ENCODE results near the gene NGF. TPM values are rescaled to one million over a fixed set of nuclear protein-coding genes. Genes with fewer than 3 reads are reported as not detected.

NGF gene
- total RNA-seq, 3 donors from 2014 or later (not counting 1 experiment from before 2014, with no cell fraction given): not detected

DNA sequence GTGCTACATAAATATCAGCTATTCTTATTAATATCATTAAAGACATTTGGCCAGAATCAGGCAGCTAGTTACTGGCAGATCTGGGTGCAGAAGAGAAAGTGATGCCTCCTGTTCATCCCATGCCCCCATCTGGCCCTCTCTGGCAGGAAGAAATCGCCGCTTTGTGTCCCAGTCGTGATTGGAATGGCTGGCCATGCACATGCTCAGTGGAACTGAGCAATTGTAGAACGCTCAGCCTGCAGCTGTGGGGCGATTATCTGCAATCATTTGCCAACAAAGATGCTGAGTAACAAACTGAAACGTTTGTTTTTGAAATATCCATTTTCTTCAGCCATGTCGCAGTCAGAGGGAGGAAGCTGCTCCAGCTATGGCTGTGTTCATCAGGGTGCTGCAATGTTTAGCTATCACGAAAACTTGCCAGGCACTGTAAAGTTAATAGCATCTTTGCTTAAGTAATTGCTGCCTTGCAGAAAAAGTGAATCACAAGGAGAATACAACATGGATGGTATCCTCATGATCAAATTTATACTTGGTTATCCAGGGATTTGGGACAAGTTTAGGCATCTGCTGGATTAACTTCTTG, 36.5 kb downstream of the NGF start:
- H3K27ac ChIP-seq (ENCODE audit: low read length): no peak overlapping the region
- TF ChIP-seq, protein P1, sequence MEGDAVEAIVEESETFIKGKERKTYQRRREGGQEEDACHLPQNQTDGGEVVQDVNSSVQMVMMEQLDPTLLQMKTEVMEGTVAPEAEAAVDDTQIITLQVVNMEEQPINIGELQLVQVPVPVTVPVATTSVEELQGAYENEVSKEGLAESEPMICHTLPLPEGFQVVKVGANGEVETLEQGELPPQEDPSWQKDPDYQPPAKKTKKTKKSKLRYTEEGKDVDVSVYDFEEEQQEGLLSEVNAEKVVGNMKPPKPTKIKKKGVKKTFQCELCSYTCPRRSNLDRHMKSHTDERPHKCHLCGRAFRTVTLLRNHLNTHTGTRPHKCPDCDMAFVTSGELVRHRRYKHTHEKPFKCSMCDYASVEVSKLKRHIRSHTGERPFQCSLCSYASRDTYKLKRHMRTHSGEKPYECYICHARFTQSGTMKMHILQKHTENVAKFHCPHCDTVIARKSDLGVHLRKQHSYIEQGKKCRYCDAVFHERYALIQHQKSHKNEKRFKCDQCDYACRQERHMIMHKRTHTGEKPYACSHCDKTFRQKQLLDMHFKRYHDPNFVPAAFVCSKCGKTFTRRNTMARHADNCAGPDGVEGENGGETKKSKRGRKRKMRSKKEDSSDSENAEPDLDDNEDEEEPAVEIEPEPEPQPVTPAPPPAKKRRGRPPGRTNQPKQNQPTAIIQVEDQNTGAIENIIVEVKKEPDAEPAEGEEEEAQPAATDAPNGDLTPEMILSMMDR (IDR thresholded peaks at IDR 0.05): no peak
- ATAC-seq (no peak), DNase-seq (no peak)
- Mint-ChIP-seq H3K27ac (no peak overlapping the region), H3K4me1 (no peaks in the 10 kb centered on the region), H3K27me3 (ENCODE audit: low read depth in 2 of 2) (peaks cover 5 to 10% of the 10 kb centered on the region in 2 donors), H3K9me3 (peaks cover 0 to 3% of the 10 kb centered on the region in 2 donors), H3K4me3 (no peak overlapping the region), H3K36me3 (no peaks in the 10 kb centered on the region)
- H3K9me3 ChIP-seq (ENCODE audit: control insufficient read depth, insufficient read depth, low read length): no peaks in the 10 kb centered on the region
- 83% methylated on average over 8 of the region's 8 CpGs for WGBS (ENCODE audit: insufficient coverage)
- no peaks in the 10 kb centered on the region for H3K36me3 ChIP-seq (ENCODE audit: control insufficient read depth, insufficient read depth, low read length)
- no peaks in the 10 kb centered on the region for H3K4me1 ChIP-seq (ENCODE audit: control insufficient read depth, insufficient read depth, low read length)
- H3K27me3 ChIP-seq (ENCODE audit: control insufficient read depth, insufficient read depth, low read length): no peaks in the 10 kb centered on the region
- intact Hi-C loops (cut with micrococcal nuclease): loop anchor here (10.0 kb wide), 1 partner anchor 63 kb away; no protein-coding TSS in a partner anchor
- no peak overlapping the region for H3K4me3 ChIP-seq (ENCODE audit: low read length)

DNA sequence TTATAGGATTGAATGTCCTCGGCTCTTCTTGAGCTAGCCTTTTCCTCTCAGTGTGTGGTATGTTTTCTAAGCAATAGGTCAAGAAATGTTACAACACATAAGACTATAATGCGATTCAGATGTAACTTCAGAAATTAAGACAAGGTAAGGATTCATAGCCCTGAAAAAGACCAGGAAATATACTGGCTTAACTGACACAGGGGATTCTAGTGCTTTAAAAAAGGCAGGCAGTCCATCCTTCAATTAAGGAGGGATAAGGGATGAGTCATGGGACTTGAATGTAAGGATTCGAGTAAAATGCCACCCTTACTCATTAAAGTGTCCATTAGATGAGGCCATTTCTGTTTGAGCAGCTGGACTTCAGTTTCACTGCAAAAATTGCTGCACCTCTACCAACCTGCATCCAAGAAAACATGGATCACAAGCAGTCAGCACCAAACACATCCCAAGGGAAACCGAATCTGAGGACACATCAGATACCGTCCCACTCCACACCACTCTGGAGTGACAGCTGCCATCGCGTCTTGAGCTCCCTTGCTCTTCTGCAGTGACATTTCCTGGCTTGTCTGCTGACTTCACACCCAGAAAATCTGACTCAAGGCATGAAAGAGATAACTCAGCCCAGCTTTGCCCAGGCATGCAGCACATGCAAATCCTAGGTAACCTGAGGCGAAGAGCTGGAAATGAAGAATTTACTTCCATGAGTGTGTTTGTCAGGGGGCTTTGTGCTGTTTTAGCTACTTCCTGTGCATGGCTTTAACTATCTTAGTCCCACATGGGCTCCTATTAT, 37.8 kb downstream of the NGF start:
- Mint-ChIP-seq H3K27me3 (ENCODE audit: low read depth in 2 of 2) (peaks cover 5 to 10% of the 10 kb centered on the region in 2 donors), H3K27ac (no peak overlapping the region), H3K36me3 (no peaks in the 10 kb centered on the region), H3K4me3 (no peak overlapping the region), H3K9me3 (peaks cover 0 to 3% of the 10 kb centered on the region in 2 donors), H3K4me1 (no peaks in the 10 kb centered on the region)
- TF ChIP-seq, protein P1 (IDR thresholded peaks at IDR 0.05): no peak
- no peaks in the 10 kb centered on the region for H3K27me3 ChIP-seq (ENCODE audit: control insufficient read depth, insufficient read depth, low read length)
- no peaks in the 10 kb centered on the region for H3K4me1 ChIP-seq (ENCODE audit: control insufficient read depth, insufficient read depth, low read length)
- H3K27ac ChIP-seq (ENCODE audit: low read length): no peak overlapping the region
- 88% methylated on average over 8 of the region's 8 CpGs for WGBS (ENCODE audit: insufficient coverage)
- ATAC-seq: no peak
- no peak overlapping the region for H3K4me3 ChIP-seq (ENCODE audit: low read length)
- no peaks in the 10 kb centered on the region for H3K9me3 ChIP-seq (ENCODE audit: control insufficient read depth, insufficient read depth, low read length)
- H3K36me3 ChIP-seq (ENCODE audit: control insufficient read depth, insufficient read depth, low read length): no peaks in the 10 kb centered on the region
- intact Hi-C loops (cut with micrococcal nuclease): loop anchor here (10.0 kb wide), 1 partner anchor 65 kb away; no protein-coding TSS in a partner anchor
- DNase-seq: no peak

DNA sequence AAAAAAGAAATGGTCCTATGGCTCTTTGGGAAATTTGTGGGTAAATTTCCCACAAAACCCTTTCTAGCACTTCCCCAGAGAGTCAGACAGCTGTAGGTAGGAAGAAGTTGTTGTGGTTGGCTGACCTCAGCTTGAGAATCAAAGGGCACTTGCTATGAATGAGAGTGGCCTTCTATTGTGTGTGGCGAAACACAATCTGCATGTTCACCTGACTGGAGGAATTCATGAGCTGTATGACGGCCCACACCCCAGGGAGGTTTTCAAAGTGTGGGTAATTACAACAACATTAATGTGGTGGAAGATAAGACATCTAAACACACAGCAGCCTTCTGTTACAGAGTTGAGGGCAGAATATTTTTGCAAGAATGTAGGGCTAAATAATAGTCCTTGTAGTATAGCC, 38.8 kb downstream of the NGF start:
- H3K27ac ChIP-seq (ENCODE audit: low read length): no peak overlapping the region
- H3K27me3 ChIP-seq (ENCODE audit: control insufficient read depth, insufficient read depth, low read length): no peaks in the 10 kb centered on the region
- H3K4me1 Mint-ChIP-seq: no peaks in the 10 kb centered on the region
- H3K36me3 Mint-ChIP-seq: no peaks in the 10 kb centered on the region
- peaks cover 0 to 3% of the 10 kb centered on the region in 2 donors for H3K9me3 Mint-ChIP-seq
- TF ChIP-seq, protein P1 (IDR thresholded peaks at IDR 0.05): no peak
- intact Hi-C loops (cut with micrococcal nuclease): no loop called here
- H3K4me3 Mint-ChIP-seq: no peak overlapping the region
- ATAC-seq (no peak), DNase-seq (no peak)
- H3K36me3 ChIP-seq (ENCODE audit: control insufficient read depth, insufficient read depth, low read length): no peaks in the 10 kb centered on the region
- WGBS (ENCODE audit: insufficient coverage): 63% methylated on average over 2 of the region's 2 CpGs
- no peaks in the 10 kb centered on the region for H3K9me3 ChIP-seq (ENCODE audit: control insufficient read depth, insufficient read depth, low read length)
- no peaks in the 10 kb centered on the region for H3K4me1 ChIP-seq (ENCODE audit: control insufficient read depth, insufficient read depth, low read length)
- peaks cover 5 to 13% of the 10 kb centered on the region in 2 donors for H3K27me3 Mint-ChIP-seq (ENCODE audit: low read depth in 2 of 2)
- H3K4me3 ChIP-seq (ENCODE audit: low read length): no peak overlapping the region
- H3K27ac Mint-ChIP-seq: no peak overlapping the region
